ENCODE results near the gene SND1. TPM values are rescaled to one million over a fixed set of nuclear protein-coding genes. Genes with fewer than 3 reads are reported as not detected.

SND1 gene
- total and polyA plus RNA-seq, 2 donors (not counting 3 experiments of a cell fraction or from before 2014, with no cell fraction given), result 116 to 249 TPM

GRCh38 chr7:128024151-128024550 lies 372.2 kb downstream of the SND1 start:
- Histone ChIP-seq H3K4me1 (ENCODE audit: control insufficient read depth, extremely low read depth, insufficient read depth, low read length) (peaks cover 10% of the 10 kb centered on the region), H3K9me3 (replicated peaks; ENCODE audit: control insufficient read depth, insufficient read depth, low read length) (no peaks in the 10 kb centered on the region), H3K9me1 (replicated peaks; ENCODE audit: control insufficient read depth, extremely low read depth, insufficient read depth, low read length) (no peaks in the 10 kb centered on the region), H3K4me2 (ENCODE audit: insufficient read depth, low read length) (no peak overlapping the region), H3K9ac (replicated peaks; ENCODE audit: extremely low read depth, insufficient read depth, low read length) (no peak overlapping the region), H3K27ac (ENCODE audit: insufficient read depth, low read depth, low read length) (no peak overlapping the region), H3K36me3 (ENCODE audit: control insufficient read depth in 2 of 2, extremely low read depth in 1 of 2, insufficient read depth in 2 of 2, low read length in 2 of 2) (peaks cover 0 to 2% of the 10 kb centered on the region in 2 experiments), H3K79me2 (ENCODE audit: control insufficient read depth, insufficient read depth, low read length) (no peaks in the 10 kb centered on the region), H3K27me3 (ENCODE audit: control insufficient read depth in 2 of 2, insufficient read depth in 2 of 2, low read length in 2 of 2) (no peaks in the 10 kb centered on the region), H3K4me3 (replicated peaks in 1 of 3; ENCODE audit: insufficient read depth in 1 of 3, low read depth in 1 of 3, low read length in 3 of 3) (no peak overlapping the region), H4K20me1 (replicated peaks; ENCODE audit: control insufficient read depth, extremely low read depth, insufficient read depth, low read length) (no peaks in the 10 kb centered on the region), H2AFZ (ENCODE audit: low read depth, low read length) (no peak overlapping the region)
- DNase-seq (ENCODE audit: low read depth, low spot score) (no peak), FAIRE-seq (no peak)
- ChIA-PET POLR2A (no interaction called here), CTCF (no interaction called here)
- dilution Hi-C loops (cut with MboI; ENCODE audit: extremely low pct_ligation_motif_present, low sequenced_read_pairs), result no loop called here
- TF ChIP-seq, protein P1, sequence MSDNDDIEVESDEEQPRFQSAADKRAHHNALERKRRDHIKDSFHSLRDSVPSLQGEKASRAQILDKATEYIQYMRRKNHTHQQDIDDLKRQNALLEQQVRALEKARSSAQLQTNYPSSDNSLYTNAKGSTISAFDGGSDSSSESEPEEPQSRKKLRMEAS (IDR thresholded peaks at IDR 0.05; ENCODE audit: insufficient read depth, insufficient read length), result no peak
- TF ChIP-seq POLR2AphosphoS5 (IDR thresholded peaks at IDR 0.05; ENCODE audit: insufficient read depth, low read depth, low read length), result no peak
- no peak for TF ChIP-seq MYC (IDR thresholded peaks at IDR 0.05; ENCODE audit: low read depth, low read length)
- no peak for TF ChIP-seq EZH2 (IDR thresholded peaks at IDR 0.05; ENCODE audit: borderline replicate concordance, low read depth, low read length, severe bottlenecking)
- TF ChIP-seq JUN (IDR thresholded peaks at IDR 0.05; ENCODE audit: borderline replicate concordance, insufficient read depth, insufficient read length, low read depth), result no peak
- TF ChIP-seq, protein P2, sequence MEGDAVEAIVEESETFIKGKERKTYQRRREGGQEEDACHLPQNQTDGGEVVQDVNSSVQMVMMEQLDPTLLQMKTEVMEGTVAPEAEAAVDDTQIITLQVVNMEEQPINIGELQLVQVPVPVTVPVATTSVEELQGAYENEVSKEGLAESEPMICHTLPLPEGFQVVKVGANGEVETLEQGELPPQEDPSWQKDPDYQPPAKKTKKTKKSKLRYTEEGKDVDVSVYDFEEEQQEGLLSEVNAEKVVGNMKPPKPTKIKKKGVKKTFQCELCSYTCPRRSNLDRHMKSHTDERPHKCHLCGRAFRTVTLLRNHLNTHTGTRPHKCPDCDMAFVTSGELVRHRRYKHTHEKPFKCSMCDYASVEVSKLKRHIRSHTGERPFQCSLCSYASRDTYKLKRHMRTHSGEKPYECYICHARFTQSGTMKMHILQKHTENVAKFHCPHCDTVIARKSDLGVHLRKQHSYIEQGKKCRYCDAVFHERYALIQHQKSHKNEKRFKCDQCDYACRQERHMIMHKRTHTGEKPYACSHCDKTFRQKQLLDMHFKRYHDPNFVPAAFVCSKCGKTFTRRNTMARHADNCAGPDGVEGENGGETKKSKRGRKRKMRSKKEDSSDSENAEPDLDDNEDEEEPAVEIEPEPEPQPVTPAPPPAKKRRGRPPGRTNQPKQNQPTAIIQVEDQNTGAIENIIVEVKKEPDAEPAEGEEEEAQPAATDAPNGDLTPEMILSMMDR (IDR thresholded peaks at IDR 0.05; ENCODE audit: extremely low read depth in 1 of 2, insufficient read depth in 1 of 2, low read depth in 1 of 2, low read length in 2 of 2), result no peak
- TF ChIP-seq GATA2 (IDR thresholded peaks at IDR 0.05; ENCODE audit: insufficient read depth, insufficient read length, low read depth, low read length), result no peak
- TF ChIP-seq POLR2A (IDR thresholded peaks at IDR 0.05; ENCODE audit: low read depth, low read length), result no peak
- no peak for TF ChIP-seq FOS (IDR thresholded peaks at IDR 0.05; ENCODE audit: borderline replicate concordance, insufficient read depth, low read length)
- intact Hi-C loops (cut with micrococcal nuclease), result no loop called here
- BruUV-seq (replicated peaks), result no TSS peak

Measured in endothelial cell of umbilical vein (primary cell).